ENCODE results near the gene ZCCHC14. TPM values are rescaled to one million over a fixed set of nuclear protein-coding genes. Genes with fewer than 3 reads are reported as not detected.

ZCCHC14 gene
- total RNA-seq, 2 experiments from 2014 or later, result 4.6 to 5.9 TPM

DNA sequence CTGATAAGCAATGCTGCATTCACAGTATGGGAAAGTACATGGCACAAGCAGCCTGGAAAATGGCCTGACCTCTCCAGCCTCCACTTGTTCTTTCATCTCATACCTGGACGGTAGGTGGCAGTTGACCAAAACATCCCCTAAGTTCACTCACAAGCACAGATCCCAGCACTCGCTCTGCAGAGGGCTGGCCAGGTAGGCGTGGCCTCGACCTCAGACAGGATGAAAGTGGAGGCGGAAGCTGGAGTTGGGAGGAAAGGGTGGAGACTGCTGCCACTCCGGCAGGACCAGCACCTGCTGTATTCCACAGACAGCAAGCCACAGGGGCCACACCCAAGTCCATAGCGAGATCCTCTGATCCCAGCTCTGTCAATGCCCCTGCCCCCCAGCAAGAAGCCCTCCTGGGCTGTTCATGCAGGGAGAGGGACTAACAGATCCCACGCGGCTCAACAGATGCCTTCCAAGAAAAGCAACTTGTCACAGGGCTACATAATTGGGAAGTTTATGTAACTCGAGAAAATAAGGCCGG lies 31.3 kb downstream of the ZCCHC14 start:
- Mint-ChIP-seq H3K9me3 (no peaks in the 10 kb centered on the region), H3K36me3 (ENCODE audit: low read depth) (peaks cover 2% of the 10 kb centered on the region), H3K4me1 (ENCODE audit: low read depth) (peaks cover 56% of the 10 kb centered on the region), H3K27me3 (no peaks in the 10 kb centered on the region), H3K27ac (no peak overlapping the region), H3K4me3 (no peak overlapping the region)
- DNase-seq, result peak; percentile 30
- intact Hi-C loops (cut with micrococcal nuclease), result no loop called here
- POLR2A ChIA-PET, result no interaction called here
- TF ChIP-seq, protein P1, sequence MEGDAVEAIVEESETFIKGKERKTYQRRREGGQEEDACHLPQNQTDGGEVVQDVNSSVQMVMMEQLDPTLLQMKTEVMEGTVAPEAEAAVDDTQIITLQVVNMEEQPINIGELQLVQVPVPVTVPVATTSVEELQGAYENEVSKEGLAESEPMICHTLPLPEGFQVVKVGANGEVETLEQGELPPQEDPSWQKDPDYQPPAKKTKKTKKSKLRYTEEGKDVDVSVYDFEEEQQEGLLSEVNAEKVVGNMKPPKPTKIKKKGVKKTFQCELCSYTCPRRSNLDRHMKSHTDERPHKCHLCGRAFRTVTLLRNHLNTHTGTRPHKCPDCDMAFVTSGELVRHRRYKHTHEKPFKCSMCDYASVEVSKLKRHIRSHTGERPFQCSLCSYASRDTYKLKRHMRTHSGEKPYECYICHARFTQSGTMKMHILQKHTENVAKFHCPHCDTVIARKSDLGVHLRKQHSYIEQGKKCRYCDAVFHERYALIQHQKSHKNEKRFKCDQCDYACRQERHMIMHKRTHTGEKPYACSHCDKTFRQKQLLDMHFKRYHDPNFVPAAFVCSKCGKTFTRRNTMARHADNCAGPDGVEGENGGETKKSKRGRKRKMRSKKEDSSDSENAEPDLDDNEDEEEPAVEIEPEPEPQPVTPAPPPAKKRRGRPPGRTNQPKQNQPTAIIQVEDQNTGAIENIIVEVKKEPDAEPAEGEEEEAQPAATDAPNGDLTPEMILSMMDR (IDR thresholded peaks at IDR 0.05), result no peak
- CTCF ChIA-PET, result interaction anchor here (1.2 kb wide), 1 partner anchor 23 kb away, joined by 3 read pairs; no protein-coding TSS in a partner anchor
- no peak for ATAC-seq

DNA sequence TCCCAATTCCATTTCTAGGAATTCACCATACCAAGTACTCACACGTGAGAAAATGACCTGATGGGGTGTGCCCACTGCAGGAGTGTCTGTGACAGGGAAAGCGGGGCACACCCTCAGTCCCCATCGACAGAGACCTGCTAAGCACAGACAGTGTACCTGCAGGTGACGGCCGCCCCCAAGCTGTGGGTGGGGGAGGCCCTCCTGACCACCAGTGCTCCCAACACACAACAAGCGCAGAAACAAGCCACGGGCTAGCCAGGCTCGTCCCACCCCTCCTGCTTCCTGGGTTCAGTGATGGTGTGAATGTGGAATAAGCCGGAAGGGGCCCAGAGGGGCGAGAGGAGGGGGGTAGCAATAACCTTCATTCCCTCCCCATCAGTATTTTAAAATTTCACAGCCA lies 31.9 kb downstream of the ZCCHC14 start:
- H3K27ac Mint-ChIP-seq, result no peak overlapping the region
- no peaks in the 10 kb centered on the region for H3K27me3 Mint-ChIP-seq
- peaks cover 53% of the 10 kb centered on the region for H3K4me1 Mint-ChIP-seq (ENCODE audit: low read depth)
- intact Hi-C loops (cut with micrococcal nuclease), result no loop called here
- H3K9me3 Mint-ChIP-seq, result no peaks in the 10 kb centered on the region
- peaks cover 2% of the 10 kb centered on the region for H3K36me3 Mint-ChIP-seq (ENCODE audit: low read depth)
- H3K4me3 Mint-ChIP-seq, result no peak overlapping the region
- ATAC-seq (no peak), DNase-seq (no peak)
- TF ChIP-seq, protein P1 (IDR thresholded peaks at IDR 0.05), result no peak
- POLR2A ChIA-PET, result interaction anchor here (0.6 to 0.7 kb wide), 2 partner anchors 12 to 113 kb away, joined by 3 read pairs; no protein-coding TSS in a partner anchor
- CTCF ChIA-PET, result interaction anchor here (0.7 to 1.2 kb wide), 3 partner anchors 22 to 1556 kb away, joined by 3 read pairs; no protein-coding TSS in a partner anchor

DNA sequence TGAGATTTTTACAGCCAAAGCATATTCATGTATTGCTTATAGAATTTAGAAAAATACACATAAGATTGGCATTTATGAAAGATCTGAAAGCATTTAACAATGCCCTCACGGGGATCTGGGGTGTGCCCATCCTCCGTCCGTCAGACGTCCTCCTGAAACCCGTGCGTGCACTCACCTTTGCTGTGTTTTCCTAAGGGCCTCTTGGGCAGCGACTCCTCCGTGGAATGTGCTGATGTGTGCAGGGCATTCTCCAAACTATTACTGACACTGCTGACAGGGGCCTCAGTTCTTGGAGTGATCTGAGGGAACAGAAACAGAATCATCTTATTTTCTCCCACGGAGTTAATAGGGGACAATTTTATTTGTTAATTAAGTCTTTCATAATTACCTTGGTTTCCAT lies 33.0 kb downstream of the ZCCHC14 start:
- Mint-ChIP-seq H3K4me3 (no peak overlapping the region), H3K36me3 (ENCODE audit: low read depth) (peaks cover 2% of the 10 kb centered on the region), H3K27ac (no peak overlapping the region), H3K9me3 (no peaks in the 10 kb centered on the region), H3K4me1 (ENCODE audit: low read depth) (peaks cover 43% of the 10 kb centered on the region), H3K27me3 (no peaks in the 10 kb centered on the region)
- no peak for ATAC-seq
- ChIA-PET CTCF (interaction anchor here (0.6 to 1.0 kb wide), 2 partner anchors 19 to 143 kb away, joined by 3 read pairs; partner anchors contain the start of gene C16orf95), POLR2A (no interaction called here)
- no peak for DNase-seq
- intact Hi-C loops (cut with micrococcal nuclease), result no loop called here
- TF ChIP-seq, protein P1 (IDR thresholded peaks at IDR 0.05), result no peak

DNA sequence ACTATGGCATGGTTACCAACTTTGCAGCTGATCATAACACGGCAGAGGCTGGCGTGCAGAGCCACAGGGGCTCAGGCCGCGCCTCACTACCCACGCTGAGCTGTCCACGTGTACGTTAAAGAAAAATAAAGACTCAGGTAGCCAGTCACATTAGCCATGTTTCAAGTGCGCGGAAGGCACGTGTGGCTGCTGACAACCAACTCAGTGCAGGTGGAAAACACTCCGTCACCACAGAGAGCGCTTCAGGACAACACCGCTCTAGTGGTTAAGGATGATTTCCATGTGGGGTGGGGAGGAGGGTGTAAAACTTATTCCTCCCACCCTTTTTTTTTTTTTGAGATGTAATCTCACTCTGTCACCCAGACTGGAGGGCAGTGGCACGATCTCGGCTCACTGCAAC lies 33.8 kb downstream of the ZCCHC14 start:
- H3K4me3 Mint-ChIP-seq, result no peak overlapping the region
- H3K4me1 Mint-ChIP-seq (ENCODE audit: low read depth), result peaks cover 35% of the 10 kb centered on the region
- no peak overlapping the region for H3K27ac Mint-ChIP-seq
- intact Hi-C loops (cut with micrococcal nuclease), result no loop called here
- ATAC-seq (no peak), DNase-seq (no peak)
- no peaks in the 10 kb centered on the region for H3K9me3 Mint-ChIP-seq
- H3K27me3 Mint-ChIP-seq, result no peaks in the 10 kb centered on the region
- peaks cover 2% of the 10 kb centered on the region for H3K36me3 Mint-ChIP-seq (ENCODE audit: low read depth)
- POLR2A ChIA-PET, result interaction anchor here (1.0 kb wide), 1 partner anchor 79 kb away, joined by 3 read pairs; no protein-coding TSS in a partner anchor
- TF ChIP-seq, protein P1 (IDR thresholded peaks at IDR 0.05), result no peak
- CTCF ChIA-PET, result no interaction called here

DNA sequence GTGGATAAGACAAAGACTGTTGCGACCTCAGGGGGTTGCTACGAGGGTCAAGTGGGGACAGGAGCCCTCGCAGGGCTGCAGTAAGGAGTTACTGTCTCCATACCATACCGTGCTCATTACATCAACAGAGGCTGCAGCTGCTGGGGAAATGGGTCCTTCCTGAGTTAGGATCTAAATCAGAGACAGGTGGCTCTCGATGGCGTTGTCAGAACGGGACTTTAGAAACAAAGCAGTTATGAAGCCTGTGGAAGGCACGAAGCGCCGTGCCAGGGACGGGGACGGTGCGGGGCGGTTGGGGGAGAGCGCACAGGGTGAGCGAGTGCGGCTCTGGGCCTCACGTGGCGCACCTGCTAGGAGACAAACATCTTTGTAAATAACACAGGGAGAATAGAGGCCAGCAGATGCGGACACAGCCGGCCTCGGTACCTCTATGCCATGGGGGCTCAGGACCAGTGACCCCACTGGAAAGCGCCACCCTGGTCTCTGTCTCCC lies 34.4 kb downstream of the ZCCHC14 start:
- DNase-seq (no peak), ATAC-seq (no peak)
- Mint-ChIP-seq H3K4me1 (ENCODE audit: low read depth) (peaks cover 30% of the 10 kb centered on the region), H3K36me3 (ENCODE audit: low read depth) (peaks cover 2% of the 10 kb centered on the region), H3K27me3 (no peaks in the 10 kb centered on the region), H3K4me3 (no peak overlapping the region), H3K27ac (no peak overlapping the region), H3K9me3 (no peaks in the 10 kb centered on the region)
- CTCF ChIA-PET, result no interaction called here
- TF ChIP-seq, protein P1 (IDR thresholded peaks at IDR 0.05), result no peak
- POLR2A ChIA-PET, result interaction anchor here (1.0 kb wide), 1 partner anchor 80 kb away, joined by 3 read pairs; no protein-coding TSS in a partner anchor
- intact Hi-C loops (cut with micrococcal nuclease), result no loop called here

Measured in activated CD8-positive, alpha-beta T cell treated with anti-CD3 and anti-CD28 coated beads for 36 hours (primary cell).